HG03196 (cell line): Measurements from ENCODE around the gene ATRN.

ENCODE experiments used
- ATAC-seq: cut with Tn5 transposase; IDR thresholded peaks from one replicate; pipeline ENCODE4 v1.9.1; 2021; ENCODE audit not compliant: unreplicated experiment

Gene ATRN

DNA sequence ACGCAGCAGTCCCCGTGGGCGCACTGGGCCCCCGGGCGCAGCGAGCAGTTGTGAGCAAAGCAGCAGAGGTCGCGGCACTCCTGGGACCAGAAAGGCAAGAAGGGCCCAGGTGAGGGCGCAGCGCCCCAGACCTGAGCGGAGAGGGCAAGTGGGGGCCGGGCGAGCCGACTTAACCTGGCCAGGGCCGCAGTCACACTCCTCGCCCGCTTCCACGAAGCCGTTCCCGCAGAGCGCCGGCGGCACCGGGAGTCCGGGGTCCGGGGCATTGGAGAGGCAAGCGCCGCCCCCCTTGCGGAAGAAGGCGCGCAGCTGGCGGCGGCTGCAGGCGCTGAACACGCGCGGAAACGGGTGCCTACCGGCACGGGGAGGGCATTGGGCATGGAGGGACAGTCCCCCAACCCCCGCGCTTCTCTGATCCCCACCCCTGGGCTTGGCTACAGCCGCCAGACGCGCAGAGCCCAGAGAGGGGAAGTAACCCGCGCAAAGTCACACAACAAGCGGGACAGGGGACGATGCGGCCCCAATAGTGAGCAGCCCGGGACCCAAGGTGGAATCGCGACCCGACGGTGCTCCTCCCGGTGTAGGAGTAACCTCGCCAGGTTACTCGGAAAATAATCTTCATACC is 201.8 kb downstream of the ATRN start:
- no peak for ATAC-seq

DNA sequence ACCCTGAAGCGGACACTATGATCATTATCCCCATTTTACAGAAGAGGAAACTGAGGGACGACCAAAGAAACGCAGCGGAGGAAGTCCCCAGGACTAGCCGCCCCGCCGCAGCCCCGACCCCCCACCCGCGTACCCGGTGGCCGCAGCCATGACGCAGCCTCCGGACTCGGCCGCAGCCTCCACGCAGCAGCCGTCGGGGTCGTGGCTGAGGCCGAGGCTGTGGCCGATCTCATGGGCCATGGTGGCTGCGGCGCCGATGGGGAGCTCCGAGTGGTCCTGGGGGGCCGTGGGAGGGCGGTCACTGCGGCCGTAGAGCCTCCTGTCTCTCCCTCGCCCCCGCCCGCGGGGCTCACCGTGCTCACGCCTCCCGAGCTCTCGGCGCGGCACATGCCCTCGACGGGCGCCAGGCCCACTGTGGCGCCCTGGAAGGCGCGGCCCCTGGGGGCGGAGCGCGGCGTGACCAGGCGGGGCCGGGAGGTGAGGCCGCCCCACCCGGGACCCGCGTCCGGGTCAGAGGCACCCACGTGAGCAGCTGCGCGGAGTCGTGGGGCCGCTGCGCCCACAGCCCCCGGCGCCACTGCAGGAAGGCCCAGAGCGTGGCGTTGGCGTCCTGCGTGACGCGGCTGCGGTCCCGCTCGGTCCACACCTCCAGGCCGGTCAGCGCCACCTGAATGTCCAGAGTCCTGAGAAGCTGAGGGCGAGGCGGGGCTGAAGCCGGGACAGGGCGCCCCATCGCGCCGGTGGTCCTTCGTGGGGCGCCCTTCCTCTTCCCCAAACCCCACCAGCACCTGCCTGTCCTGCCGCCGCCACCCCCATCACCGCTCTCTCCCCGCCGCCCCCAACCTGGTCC is 202.6 kb downstream of the ATRN start:
- ATAC-seq, result no peak

DNA sequence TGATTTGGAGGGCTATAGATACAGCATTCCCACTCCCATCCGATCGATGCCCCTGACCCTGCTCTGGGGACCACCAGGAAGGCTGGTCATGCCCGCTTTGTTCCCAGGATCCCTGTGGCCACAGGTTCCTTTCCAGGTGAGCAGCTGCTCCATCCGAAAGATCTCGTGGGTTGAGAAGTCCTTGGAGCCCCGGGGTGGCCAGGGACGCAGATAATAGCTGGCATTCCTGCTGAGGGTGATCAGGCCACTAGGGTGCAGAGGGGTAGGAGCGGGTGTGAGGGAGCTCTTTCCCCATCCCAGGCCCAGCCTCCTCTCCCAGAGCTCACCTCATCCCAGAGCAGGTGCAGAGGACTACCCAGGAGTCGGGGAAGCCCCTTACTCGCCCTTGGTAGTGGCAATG is 203.6 kb downstream of the ATRN start:
- ATAC-seq, result no peak

DNA sequence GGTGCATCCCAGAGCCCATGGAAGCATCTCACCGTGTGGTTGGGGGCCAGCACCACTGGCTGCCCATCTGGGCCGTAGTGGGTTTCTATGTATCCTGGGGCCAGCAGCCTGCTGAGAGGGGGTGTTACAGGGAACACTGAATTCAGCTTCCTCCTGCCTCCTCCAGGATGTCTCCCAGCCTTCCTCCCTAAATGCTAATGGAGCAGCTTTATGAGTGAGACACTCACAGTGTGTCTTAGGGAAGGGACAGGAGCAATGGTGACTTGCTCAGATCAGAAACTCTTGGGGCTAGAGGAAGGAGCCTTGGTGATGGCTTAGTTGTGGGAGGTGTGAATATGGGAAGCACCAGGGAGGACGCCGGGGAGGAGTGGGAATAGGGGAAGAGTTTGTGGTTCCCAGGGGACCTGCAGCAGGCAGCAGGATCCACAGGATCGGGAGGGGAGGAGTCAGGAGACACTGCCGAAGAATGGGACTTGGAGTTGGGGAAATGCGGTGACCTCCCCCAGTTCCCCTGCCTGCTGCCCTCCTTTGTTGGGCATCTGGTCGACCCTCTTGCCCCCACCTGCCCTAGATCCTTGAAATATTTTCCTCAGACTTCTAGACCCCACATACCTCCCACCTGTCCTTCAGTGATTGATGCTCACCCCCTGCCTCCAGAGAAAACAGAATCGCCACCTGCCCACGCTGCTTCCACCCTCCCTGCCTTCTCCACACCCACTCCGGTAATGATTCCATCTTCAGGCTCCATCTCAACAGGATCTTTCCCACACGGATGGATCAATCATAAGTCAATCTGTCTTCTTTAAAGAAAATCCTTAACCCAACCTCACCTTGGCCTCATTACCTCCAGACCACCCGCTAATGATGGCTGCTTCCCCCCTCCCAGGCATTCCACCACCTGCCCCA is 204.4 kb downstream of the ATRN start:
- ATAC-seq, result no peak

DNA sequence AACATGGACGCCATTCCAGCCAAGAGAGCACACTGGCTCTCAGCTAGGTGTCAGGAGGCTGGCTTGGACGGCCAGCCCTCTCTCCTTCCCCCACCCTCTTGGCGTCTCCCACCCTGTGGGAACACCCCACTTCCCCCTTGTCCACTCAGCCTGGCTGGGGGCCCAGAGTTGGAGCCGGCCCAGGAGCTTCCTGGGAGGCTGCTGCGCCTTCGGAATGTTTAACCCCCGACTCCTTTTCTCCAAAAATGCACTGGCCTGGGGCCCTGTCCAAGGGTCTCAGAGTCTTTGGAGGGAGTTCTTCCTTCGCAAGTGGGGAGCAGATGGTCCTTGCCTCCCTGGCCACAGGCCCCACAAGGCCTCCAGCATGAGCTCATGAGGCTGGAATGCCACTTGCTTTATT is 206.9 kb downstream of the ATRN start:
- no peak for ATAC-seq

DNA sequence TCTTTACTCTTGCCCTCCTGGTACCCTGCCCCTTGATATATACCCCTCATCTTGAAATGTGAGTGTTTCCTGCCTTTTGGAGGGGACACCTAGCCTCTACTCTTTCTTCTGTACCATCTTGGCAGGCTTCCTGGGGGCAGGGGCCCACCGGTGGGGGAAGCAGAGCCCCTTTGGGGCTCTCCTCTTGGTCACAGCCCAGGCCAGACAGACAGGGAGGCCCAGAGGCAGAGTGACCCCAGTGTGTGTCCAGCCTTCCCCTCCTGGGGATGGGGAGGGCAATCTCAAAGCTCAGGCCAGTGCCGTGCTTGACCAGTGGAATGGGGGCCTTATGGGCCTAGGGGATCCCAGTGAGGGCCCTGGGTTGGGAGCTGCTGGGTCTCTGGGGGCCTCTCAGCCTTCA is 207.4 kb downstream of the ATRN start:
- ATAC-seq, result no peak

DNA sequence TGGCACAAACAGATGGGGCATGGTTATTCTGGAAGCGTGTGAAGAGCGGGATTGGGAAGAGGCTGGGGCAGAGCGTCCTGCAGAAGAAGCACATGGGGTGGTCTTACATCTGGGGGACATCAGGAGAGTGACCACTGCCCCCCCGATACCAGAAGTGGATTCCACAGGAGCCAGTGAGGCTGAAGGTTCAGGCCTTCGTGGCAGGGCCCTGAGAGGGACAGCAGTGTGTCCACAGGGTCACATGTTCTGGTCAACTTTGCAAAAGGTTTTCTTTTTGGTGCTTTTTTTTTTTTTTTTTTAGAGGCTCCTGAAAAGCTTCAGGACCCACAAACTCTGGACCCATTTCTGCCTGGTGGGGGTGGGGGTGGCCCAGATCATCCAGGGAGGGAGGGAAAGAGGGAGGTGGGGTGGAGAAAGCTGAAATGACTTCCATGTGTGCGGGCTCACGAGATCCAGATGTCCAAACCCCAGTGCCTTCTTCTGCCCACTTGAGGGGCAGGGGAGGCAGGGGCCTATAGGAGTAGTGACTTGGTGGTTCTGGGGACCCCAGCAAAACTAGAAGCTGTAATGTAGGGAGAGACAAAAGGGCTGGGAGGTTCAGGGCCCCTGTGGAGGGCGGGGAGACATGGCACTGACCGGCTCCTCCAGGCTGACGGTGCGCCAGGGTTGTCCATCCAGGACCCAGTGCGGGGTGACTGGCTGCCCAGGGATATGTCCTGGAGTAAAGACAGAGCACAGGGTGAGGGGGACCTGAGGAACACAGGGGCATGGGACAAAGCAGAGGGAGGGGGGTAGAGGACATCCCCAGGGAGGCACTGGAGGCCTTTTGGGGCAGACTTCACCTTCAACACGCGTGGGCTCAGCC is 208.3 kb downstream of the ATRN start:
- no peak for ATAC-seq

DNA sequence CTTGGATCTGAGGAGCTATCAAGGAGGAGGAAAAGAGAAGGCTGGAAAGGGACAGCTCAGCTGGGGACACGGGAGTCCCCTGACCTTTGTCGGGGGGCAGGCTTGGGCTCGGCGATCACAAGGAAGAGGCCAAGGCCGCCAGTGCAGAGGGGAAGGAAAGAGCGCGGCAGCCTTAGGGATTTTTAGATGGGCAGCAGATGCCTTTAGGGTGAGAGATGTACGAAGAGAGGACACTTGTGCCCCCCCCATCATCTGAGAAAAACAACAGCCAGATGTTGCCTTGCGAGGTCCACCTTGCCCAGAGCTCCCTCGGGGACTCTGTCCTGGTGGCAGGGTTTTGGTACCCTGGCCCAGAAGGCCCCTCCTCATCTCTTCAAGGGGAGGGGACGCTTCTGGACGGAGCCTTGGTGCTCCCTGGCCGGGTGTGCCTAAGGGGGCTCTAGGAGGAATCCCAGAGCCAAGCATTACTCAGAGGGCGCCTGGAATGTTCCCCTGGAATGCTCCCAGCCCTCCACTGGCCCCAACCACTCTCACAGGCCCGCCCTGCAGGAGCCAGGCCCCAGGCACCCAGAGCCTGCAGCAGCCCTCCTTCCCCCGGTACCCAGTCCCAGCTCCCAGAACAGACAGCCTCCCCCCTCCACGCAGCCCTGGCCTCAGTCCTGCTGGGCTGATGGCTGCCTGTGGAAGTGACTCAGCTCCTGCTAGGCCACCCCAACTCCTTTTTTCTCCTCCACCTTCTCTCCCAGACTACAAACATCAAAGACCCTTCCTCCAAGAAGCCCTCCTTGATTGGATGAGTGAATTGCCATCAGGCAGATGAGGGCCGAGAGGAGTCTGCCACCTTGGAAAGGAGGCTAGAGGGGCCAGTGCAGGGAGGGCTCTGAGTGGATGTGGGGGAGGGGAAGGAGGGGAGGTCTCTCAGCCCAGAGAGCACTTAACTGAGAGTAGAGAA is 209.2 kb downstream of the ATRN start:
- ATAC-seq, result no peak

DNA sequence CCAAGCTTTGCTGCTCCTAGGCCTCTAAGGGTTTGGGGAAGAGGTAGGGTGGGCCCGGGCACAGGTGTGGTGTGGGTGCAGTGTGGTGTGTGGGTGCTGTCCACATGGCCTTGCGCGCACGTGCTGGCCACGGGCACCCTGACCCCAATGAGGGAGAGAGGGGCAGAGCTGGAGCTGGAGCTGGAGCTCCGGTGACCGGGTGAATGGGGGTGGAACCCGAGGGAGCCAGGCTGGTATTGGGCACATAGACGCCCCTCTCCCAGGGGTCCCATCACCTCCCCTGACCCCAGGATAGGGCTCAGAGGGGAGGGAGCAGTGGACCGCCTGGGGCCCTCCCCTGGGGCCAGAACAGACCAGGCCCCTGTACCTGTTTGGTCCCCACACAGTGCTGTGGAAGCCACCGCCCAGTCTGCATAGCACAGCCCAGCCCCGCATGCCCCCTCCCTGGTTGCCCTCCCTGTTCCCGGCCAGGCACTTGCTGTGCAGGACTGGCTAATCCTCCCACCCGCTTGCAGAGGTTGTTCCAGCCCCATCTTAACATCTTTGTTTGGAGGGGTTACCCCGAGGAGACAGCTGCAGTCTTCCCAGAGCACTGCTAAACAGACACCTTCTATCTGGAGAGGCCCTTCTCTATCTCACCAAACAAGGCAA is 210.0 kb downstream of the ATRN start:
- ATAC-seq, result no peak

DNA sequence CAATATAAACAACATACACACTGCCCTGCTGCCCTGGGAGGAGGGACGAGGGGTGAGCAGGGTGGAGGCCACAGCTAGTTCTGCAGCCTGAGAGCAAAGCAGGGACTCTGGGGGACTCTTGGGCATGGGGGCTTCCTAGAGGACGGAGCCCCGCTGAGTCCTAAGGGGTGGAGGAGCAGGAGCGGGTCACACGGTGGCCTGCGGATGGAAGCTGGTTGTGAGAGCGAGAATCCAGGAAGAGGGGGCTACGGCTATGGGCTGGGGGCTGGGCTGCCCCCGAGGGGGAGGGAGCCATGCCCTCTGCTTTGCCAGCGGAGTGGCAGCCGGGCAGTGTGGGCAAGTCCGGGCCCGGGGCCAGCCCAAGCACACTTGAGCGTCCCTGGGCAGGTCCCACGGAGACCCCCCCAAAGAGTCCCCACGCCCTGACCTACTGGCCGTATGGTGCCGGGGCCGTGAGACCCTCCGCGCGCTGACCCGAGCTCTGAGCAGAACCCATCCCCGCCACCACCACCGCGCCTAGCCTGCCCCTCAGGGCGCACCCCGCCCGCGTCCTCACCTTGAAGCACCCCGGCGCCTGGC is 210.6 kb downstream of the ATRN start:
- no peak for ATAC-seq

DNA sequence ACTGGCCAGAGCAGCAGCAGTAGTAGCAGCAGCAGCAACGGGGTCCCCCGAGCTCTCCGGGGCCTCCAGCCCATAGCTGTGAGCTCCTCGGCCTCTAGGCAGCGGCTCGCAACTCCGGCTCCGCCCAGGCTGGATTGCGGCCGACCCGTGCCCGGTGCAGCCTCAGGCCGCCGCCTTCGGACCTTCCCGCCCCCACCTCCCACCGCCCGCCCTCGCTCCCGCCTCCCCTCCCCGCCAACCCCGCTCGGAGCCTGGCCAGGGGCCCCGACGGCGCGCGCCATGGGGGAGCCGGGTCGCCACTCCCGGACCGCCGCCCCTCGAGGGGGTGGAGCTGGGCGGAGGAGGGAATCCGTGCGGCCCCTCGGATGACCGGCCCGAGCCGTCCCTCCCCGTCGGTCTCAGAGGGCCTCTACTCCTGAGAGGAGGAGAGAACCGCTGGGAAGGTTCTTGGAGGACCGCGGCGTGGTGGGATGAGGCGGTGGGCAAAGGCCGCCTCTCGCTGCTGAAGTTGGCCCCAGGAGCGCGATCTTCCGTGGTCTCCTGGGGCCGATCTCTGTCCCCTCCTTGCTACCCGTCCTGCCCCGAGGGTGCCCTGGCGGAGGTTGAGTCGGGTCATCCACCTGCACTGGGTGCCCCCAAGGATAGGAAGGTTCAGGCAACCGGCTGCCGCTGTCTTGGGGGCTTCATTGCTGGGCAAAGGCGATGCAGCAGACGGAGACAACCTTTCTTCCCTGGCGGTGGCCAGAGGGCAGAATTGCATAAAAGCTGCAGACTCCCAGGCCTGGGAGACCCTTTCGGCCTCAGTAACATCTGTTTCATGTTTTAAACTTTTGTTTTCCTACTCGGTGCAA is 211.3 kb downstream of the ATRN start, which contains the start of gene ADAM33:
Gene ADAM33, minus strand, starts transcription at position 80 of the 851 bp plus-strand sequence. Its CDS starts 6 bp downstream, at position 74.
- ATAC-seq, result no peak

DNA sequence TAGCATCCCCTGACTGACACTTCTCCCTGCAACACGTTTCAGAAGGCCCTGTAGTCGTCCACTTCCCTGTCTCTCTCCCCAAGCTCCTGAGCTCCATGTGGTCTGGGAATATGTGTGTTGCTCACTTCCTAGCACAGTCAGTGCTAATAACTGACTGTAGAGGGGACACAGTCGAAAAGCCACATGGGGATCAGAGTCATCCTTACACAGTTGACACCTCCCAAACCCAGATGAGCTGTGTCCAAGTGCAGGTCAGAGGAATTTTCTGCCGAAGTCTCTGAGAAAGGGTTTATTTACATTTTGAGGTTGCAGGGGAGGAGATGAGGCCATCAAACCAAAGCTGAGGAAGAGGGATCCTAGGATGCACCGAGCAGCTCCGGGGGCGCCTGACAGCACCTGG is 214.5 kb downstream of the ATRN start:
- no peak for ATAC-seq

DNA sequence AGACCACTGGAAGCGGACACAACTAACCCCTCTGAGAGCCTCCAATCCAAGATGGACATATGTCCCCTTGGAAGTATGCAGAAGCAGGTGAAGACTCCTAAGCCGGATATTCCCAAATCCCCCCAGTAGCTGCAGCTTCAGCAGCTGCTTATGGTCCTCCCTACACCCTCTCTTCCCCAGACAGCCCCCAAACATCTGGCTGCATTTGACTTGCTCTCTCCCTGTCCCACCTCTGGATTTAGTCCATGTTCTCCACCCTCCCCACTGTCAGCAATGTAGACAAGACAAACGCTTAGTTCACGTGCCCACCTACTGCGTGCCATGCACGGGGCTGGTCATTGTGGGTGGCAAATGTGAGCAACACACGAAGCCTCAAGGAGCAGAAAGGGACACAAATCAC is 215.6 kb downstream of the ATRN start:
- ATAC-seq, result no peak

DNA sequence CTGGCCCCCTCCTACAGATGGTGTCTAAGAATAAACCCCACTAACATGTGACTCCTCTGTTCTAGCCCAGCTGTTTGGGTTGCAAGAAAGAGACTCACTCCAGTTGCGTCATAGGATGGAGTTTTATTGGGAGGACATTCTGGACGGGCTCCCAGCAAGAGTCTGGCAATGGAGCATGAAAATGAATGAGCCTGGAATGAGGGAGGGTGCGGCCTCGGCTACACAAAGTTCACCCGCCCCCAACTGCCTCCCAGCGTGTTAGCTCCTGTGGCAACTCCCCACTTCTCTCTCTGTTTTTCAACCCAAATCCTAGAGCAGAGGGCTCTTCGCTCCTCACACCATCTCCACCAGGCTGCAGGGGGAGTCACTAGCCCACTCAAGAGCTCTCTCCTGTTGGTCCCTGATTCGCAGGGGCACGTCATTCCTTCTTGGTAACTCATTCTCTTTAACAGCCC is 216.1 kb downstream of the ATRN start:
- ATAC-seq, result no peak

DNA sequence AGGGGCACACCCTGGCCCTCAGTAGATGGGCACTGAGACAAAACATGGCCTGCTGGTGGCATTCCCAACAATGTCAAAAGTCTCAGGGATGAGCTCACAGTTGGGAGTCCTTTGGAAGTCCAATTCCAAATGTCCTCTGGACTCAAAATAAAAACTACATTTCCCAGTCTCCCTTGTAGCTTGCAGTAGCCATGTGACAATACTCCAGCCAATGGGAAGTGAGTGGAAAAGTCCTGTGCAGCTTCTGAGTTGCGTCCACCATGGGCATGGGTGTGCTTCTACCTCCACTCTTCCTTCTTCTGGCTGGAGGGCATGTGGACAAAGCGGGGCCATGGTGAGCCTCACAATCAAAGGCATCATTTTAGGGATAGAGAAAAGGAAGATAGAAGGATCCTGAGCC is 216.8 kb downstream of the ATRN start:
- no peak for ATAC-seq

DNA sequence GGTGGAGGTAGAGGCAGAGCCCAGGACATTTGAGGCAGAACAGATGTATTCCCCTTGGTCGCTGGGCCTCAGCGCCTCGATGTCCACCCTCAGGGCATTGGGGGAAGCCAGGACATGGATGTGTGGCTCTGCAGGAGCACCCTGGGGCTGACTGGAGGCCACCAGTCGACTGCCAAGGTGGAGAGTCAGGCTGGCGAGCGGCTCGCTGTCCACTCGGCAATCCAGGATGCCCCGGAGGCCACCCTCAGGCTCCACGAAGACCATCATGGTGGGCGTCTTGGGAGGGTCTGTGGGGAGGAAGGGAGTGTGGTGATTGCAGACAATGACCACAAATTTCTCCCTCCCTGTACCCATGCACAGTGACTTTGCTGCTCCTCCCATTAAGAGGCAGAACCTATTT is 219.2 kb downstream of the ATRN start:
- ATAC-seq, result no peak

DNA sequence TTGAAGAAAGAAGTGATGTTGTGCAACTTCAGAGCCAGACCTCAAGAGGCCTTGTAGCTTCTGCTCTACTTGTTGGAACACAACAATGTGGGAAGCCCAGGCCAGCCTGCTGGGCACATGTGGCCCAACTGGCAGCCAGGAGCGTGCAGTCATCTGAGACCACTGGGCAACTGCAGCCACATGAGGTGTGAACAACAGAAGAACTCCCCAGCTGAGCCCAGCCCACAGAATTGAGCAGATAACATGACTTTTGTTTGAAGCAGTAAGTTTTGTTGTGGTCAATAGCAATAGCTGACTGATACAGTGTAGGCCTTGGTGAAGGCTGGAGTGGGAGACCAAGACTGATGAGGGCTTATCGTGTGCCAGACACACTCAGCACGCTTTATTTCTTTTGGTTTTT is 219.6 kb downstream of the ATRN start:
- no peak for ATAC-seq

DNA sequence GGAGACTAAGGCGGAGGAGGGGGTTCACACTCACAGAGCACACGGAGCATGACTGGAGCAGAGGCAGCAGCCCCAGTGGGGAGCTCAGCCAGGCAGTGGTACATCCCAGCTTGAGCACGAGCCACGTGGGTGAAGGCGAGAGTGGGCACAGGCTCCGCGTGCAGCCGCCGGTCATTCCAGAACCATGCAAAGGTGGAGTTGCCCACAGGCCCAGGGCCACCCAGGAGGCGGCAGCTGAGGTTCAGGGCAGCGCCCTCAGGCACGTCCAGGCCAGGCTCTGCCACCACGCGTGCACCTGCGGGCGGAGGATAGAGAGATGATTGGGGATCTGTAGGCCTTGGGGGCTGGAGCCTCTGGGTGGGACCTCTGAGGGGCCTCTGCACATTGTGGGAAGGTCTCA is 220.5 kb downstream of the ATRN start:
- ATAC-seq, result no peak
